Activated CD4-positive, alpha-beta T cell treated with anti-CD3 and anti-CD28 coated beads for 4 hours (primary cell): ENCODE results near the gene ATG14.
"Not testable (repeated sequence)": the region's sequence is repeated elsewhere in the genome, so short reads cannot be mapped to it uniquely, and the experiment has no call there.

Experiments used
- DNase-seq, 2 donors: peaks; one replicate each; pipeline ENCODE4 v3.0.0-alpha.2; 2020

Gene ATG14

GRCh38 chr14:55347748-55348147 lies 63.9 kb downstream of the ATG14 start:
- no peak for DNase-seq

DNA sequence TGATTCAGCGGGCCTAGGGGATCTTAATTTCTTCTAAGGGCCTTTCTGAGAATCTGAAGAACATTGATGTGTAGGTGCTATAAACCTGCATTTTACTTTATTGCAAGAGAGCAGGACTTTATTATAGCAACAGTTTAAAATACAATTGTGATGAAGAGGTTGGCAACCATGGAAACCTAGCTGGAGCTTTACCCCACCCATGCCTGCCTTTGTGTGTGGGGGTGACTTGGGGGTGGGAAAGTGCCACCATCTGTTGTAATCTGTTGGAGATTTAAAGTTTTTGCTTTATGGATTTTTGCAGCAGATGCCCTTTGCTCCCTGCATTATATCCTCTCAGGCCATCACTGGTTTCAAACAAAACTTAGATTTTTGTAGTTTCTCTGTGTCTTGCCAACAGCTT lies 64.6 kb downstream of the ATG14 start:
- no peak for DNase-seq

DNA sequence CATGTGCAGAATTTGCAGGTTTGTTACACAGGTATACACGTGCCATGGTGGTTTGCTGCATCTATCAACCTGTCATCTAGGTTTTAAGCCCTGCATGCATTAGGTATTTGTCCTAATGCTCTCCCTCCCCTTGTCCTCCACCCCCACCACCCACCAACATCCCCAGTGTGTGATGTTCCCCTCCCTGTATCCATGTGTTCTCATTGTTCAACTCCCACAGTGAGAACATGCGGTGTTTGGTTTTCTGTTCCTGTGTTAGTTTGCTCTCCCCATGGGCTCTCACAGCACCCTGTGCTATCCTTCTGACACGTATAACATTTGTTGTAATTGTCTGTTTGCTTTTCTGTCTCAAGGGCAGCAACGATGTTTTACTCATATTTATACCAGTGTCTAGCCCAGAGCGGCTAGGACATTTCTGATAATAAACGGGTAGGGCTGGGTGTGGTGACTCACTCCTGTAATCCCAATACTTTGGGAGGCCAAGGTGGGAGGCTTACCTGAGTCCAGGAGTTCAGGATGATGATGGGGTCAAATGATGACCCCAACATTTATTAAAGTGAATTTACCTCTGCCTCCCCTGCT lies 67.0 kb downstream of the ATG14 start:
- DNase-seq = not testable (repeated sequence)

- DNase-seq = no peak
Observed at GRCh38 chr14:55341781-55342180, 69.8 kb downstream of the ATG14 start.

DNA sequence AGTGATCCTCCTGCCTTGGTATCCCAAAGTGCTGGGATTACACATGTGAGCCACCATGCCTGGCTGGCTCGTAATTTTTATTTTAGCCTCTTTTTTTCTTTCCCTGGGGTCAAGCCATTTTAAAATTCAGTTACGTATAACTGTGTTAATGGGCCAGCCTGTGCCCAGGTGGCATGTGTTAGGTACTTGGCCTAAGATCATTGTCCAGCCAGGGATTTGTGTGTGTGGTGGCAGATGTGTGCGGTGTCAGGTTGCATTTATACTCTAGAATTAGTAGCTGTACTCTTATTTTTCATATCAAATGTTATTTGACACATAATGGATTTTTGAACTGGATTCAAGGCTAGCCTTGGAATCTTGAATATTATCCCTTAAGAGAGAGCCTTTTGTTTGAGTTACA lies 71.1 kb downstream of the ATG14 start:
- no peak for DNase-seq

- DNase-seq = peak; percentile 34 to 40
Observed at GRCh38 chr14:55339770-55340169, 71.9 kb downstream of the ATG14 start.

DNA sequence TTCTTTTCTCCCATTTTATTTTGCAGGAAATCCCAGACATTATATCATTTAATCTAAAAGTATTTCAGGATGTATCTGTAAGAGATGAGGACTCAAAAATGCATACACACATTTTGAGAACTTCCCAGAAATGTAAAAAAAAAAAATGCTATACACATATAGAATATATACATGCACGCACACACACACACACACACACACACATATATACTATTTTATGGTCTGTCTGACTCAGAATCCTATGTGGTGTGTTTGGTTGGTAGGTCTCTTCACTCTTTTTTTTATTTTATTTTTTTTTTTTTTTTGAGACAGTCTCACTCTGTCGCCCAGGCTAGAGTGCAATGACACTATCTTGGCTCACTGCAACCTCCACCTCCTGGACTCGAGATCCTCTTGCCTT lies 74.9 kb downstream of the ATG14 start:
- DNase-seq = no peak

DNA sequence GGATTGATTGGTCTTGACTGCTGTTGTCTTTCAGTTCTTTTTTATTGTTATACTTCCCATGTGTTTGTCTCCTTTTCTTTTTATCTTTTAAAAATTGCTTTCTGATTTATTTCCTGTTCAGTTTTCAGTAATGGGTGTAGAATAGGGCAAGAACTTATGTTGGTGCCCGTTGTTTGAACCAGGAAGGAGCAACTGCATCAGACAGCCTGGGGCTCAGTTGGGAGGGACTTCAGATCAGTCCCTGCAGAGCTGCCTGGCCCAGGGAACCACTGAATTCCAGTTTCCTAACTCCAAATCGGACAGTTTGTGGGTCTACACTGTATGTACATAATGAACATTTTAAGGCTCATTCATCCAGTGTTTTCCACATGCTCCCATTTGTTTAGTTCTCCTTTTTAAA lies 75.5 kb downstream of the ATG14 start:
- DNase-seq = peak; percentile 16 to 23

DNA sequence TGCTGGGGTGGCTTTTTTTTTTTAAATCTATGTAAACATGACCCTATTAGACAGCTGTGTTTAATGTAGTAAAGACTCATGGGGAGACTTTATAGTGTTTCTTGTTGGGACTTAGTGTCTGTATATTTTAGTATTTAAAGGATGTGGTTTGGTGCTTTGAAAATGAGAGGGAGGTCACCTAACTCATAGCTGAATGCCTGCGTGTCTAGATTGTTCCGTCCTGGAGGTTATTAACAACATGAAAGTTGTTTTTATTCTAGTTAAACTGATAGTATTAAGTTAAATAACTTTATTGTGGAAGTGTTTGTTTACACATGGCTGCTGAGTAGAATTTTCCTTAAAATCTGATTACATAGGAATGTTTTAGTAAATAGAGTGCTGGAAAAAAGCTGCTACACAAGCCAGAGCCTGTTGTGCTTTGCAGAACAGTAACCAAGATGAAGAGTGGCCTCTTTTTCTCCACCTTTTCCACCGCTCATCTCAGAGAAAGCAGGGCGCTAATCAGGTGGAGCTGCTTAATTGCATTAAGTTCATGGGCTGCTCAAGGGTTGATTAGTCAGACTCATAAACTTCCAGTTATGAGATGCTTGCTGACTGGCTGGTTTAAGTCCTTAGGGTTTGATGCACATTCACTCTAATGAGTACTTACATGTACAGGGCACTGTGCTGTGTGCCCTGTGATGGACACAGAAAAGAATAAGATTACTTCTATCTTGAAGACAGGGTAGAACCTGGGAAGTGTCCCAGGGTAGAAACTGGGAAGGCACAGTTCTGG lies 77.7 kb downstream of the ATG14 start:
- peak; percentile 13 to 16 for DNase-seq

DNA sequence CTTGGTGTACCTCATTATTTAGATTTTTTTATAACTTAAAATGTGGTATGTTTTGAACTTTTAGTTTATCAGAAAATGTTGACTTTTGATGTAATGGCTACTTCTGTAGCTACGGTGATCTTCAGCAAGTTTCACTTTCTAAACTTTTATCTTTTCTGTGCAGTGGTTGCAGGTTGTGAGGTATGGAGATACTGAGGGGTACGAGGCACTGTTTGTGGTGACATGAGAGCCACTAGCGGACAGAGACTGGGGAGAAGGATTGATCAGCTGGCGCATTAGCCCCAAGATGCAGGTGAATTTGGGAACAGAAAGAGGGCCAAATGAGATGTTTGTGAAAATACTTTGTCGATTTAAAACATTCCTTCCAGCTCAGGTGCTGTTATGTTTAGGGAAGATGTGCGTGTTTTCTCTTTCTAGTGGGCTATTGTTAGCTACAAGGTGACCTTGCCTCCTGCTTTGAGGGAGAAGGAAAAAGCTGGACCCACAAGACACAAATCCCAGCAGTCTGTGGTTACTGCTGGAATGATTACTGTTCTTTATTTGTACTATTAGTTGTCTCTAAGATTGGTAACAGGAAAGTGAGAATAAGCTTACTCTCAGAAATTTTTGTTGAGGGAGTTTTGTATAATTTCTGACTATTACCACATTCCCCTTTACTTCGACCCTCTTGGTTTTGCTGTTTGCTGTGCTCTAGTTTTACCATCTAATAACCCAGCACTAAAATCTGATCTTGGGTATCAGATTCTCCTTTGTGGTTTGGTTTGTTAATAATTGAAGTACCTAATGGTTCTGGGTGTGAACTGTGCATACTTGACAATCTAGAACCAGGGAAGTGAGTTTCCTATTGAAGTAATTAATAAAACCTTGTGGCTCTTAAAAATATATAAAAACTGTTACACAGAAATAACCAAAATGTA lies 78.7 kb downstream of the ATG14 start:
- peak in 1 of 2 donors; percentile 12 for DNase-seq

GRCh38 chr14:55329999-55330710 lies 81.5 kb downstream of the ATG14 start:
- DNase-seq = peak; percentile 24 to 47

DNA sequence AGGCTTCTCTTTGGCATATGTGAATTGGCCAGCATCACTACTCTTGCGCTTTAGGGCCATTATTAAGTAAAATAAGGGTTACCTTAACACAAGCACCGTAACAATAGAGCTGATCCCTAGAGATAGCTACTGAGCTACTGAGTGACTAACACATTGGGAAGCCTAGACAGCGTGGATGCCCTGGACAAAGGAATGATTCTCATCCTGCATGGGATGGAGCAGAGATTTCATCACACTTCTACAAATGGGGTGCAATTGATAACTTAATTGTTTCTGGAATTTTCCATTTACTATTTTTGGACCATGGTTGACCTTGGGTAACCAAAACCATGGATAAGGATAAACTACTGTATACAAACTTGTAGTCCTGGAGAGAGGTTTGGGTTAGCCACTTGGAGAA lies 83.3 kb downstream of the ATG14 start:
- DNase-seq = no peak

- no peak for DNase-seq
Observed at GRCh38 chr14:55327179-55327578, 84.5 kb downstream of the ATG14 start.

DNA sequence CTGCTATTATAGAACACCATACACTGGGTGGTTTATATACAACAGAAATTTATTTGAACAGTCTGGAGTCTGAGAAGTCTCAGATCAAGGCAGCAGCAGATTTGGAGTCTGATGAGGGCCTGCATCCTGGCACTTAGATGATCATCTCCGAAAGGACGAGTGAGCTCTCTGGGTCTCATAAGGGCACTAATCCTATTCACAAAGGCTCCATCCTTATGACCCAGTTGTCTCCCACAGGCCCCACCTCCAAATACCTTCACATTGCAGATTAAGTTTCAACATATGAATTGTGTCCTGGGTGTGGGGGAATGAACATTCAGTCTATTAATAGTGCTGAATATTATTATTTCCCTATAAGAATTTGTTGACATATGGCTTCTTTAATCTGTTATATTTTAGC lies 86.8 kb downstream of the ATG14 start:
- no peak for DNase-seq

GRCh38 chr14:55323910-55324309 lies 87.7 kb downstream of the ATG14 start:
- no peak for DNase-seq

- DNase-seq = no peak
Observed at GRCh38 chr14:55318694-55319093, 92.9 kb downstream of the ATG14 start.

DNA sequence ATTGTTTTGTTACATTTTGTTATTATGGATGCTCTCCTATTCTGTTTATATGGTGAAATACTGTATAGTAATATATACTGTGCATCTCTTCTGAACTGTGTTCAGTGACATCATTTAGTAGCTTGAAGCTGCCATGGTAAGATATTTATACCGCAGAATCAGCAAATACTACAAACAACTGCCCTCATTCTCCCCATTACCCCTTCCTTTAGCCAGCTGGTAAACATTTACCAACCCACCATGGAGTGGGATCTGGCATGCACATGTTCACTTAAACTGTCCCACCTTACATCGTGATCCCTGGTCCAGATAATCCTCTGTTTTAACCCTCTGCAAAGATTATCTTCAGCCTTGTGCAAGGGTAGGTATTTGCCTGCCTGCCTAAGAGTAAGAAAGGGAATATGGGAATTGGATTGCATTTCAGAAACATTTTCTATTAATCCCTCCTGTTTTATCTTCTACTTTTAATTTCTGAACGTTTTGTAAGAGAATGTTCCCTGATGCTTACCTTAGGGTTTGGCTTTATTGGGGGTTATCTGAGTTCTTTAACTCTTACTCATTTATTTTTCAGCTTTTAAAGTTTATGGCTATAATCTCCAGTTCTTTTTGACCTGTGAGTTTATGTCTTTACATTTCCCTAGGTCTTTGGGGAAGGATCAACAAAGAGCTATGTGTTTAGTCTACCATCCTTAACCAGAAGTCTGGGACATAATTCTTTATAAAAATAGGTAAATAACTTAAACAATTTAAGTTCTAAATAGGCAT lies 93.9 kb downstream of the ATG14 start:
- no peak for DNase-seq

GRCh38 chr14:55316564-55316963 lies 95.1 kb downstream of the ATG14 start:
- no peak for DNase-seq
